Lower lobe of right lung (tissue), 2 donors: Measurements from ENCODE around the gene OLFML3. TPM values are rescaled to one million over a fixed set of nuclear protein-coding genes. Genes with fewer than 3 reads are reported as not detected.

Experiments used
- ATAC-seq, 2 donors: fragments of 200-7000 bp; cut with Tn5 transposase; one replicate each; pipeline ENCODE4 v1.9.1; 2020 to 2022; ENCODE audit warnings: mild to moderate bottlenecking in 2 of 2, moderate library complexity in 2 of 2
- DNase-seq: peaks from one replicate; pipeline ENCODE4 v3.0.0-alpha.2; 2020
- H3K27ac ChIP-seq: fragments of 200-600 bp; one replicate; pipeline ENCODE4 v1.8.0; 2022
- H3K27me3 ChIP-seq: fragments of 200-600 bp; one replicate; pipeline ENCODE4 v1.8.0; 2022; ENCODE audit warnings: low read depth
- H3K36me3 ChIP-seq: fragments of 200-600 bp; one replicate; pipeline ENCODE4 v1.8.0; 2022; ENCODE audit warnings: mild to moderate bottlenecking
- H3K4me1 ChIP-seq: fragments of 200-600 bp; one replicate; pipeline ENCODE4 v1.8.0; 2022
- H3K4me3 ChIP-seq: fragments of 200-600 bp; one replicate; pipeline ENCODE4 v1.8.0; 2022; ENCODE audit warnings: mild to moderate bottlenecking
- H3K9me3 ChIP-seq: fragments of 200-600 bp; one replicate; pipeline ENCODE4 v1.8.0; 2022
- intact Hi-C: fragments of 100-400 bp; cut with DNase I; formaldehyde crosslinking; loops from one replicate; pipeline ENCODE4 v1.11.0; 2022
- total RNA-seq: library from RNA; stranded (reverse); fragmentation: NEBNext Ultra II Directional; extraction: Animal tissue kit (Norgen Biotek cat#: 25700); gene quantifications from one replicate; pipeline ENCODE4 v1.2.1, GENCODE V29; 2021
- TF ChIP-seq, protein P1 (sequence below): fragments of 200-600 bp; IDR thresholded peaks from one replicate; pipeline ENCODE4 v1.8.0; 2022; ENCODE audit warnings: antibody characterized with exemption, mild to moderate bottlenecking
- donor health status: DM: no; HTN: yes; CAD: no; lungs with severe emphysema.

The OLFML3 gene
- total RNA-seq, 1 donor from 2014 or later: 38.9 TPM

DNA sequence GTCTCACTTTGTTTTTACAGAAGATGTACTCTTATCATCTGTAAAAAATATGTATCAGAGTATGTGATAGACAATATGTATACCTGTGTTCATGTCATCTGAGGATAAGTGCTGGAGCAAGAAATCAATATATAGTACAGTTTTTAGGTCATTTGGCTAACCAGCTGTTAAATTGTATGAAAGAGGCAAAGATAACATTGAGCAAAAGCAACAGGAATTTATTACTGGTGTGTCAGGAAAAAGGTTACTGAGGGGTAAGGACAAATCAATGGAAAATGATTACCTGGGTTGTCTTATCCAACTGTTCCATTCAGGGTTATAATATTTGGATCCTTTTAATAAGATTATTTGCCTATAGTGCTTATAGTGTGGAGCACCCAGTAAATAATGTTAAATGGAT, 45.3 kb upstream of the OLFML3 start:
- DNase-seq (no peak), ATAC-seq (no peak)
- Histone ChIP-seq H3K4me3 (no peak overlapping the region), H3K4me1 (peaks cover 63% of the 10 kb centered on the region), H3K9me3 (no peaks in the 10 kb centered on the region), H3K27ac (no peak overlapping the region), H3K36me3 (no peaks in the 10 kb centered on the region), H3K27me3 (no peaks in the 10 kb centered on the region)
- TF ChIP-seq, protein P1, sequence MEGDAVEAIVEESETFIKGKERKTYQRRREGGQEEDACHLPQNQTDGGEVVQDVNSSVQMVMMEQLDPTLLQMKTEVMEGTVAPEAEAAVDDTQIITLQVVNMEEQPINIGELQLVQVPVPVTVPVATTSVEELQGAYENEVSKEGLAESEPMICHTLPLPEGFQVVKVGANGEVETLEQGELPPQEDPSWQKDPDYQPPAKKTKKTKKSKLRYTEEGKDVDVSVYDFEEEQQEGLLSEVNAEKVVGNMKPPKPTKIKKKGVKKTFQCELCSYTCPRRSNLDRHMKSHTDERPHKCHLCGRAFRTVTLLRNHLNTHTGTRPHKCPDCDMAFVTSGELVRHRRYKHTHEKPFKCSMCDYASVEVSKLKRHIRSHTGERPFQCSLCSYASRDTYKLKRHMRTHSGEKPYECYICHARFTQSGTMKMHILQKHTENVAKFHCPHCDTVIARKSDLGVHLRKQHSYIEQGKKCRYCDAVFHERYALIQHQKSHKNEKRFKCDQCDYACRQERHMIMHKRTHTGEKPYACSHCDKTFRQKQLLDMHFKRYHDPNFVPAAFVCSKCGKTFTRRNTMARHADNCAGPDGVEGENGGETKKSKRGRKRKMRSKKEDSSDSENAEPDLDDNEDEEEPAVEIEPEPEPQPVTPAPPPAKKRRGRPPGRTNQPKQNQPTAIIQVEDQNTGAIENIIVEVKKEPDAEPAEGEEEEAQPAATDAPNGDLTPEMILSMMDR: no peak
- intact Hi-C loops: no loop called here

- H3K4me3 ChIP-seq: no peak overlapping the region
- ATAC-seq (no peak), DNase-seq (no peak)
- intact Hi-C loops: no loop called here
- H3K27me3 ChIP-seq: no peaks in the 10 kb centered on the region
- no peaks in the 10 kb centered on the region for H3K9me3 ChIP-seq
- H3K27ac ChIP-seq: no peak overlapping the region
- no peaks in the 10 kb centered on the region for H3K36me3 ChIP-seq
- peaks cover 69% of the 10 kb centered on the region for H3K4me1 ChIP-seq
- TF ChIP-seq, protein P1: no peak
These were observed 44.7 kb upstream of the OLFML3 start for GRCh38 chr1:113934511-113935055.

DNA sequence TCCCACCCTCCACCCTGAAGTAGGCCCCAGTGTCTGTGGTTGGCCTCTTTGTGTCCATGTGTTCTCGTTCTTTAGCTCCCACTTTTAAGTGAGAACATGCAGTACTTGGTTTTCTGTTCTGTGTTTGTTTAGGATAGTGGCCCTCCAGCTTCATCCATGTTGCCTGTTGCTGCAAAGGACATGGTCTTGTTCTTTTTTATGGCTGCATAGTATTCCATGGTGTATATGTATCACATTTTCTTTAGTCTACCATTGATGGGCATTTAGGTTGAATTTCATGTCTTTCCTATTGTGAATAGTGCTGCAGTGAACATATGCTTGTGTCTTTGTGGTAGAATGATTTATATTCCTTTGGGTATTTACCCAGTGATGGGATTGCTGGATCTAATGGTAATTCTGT, 44.1 kb upstream of the OLFML3 start:
- ATAC-seq (no peak), DNase-seq (no peak)
- no peaks in the 10 kb centered on the region for H3K27me3 ChIP-seq
- TF ChIP-seq, protein P1: no peak
- no peaks in the 10 kb centered on the region for H3K36me3 ChIP-seq
- peaks cover 75% of the 10 kb centered on the region for H3K4me1 ChIP-seq
- intact Hi-C loops: no loop called here
- H3K4me3 ChIP-seq: no peak overlapping the region
- H3K9me3 ChIP-seq: no peaks in the 10 kb centered on the region
- H3K27ac ChIP-seq: no peak overlapping the region

DNA sequence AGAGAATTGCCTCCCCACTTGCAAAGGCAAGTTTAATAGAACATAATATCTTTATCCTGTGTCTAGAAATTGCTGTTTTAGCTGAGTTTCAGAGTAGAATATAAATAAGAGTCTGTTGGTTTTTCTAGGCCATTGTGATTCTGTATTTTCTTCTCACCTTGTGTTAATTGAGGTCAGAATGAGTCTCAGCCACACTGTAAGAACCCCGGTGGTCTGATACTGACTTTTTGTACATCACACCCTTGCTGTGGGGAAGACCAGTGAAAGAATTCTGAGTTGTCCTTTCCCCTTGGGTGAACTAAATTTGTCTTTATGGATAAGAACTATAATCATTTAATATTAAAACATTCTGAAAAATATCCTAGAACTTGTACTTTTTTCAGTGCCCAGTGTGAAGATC, 43.3 kb upstream of the OLFML3 start:
- no peak overlapping the region for H3K27ac ChIP-seq
- ATAC-seq (no peak), DNase-seq (no peak)
- peaks cover 8% of the 10 kb centered on the region for H3K36me3 ChIP-seq
- H3K9me3 ChIP-seq: no peaks in the 10 kb centered on the region
- H3K4me3 ChIP-seq: no peak overlapping the region
- TF ChIP-seq, protein P1: no peak
- H3K4me1 ChIP-seq: peaks cover 77% of the 10 kb centered on the region
- intact Hi-C loops: no loop called here
- H3K27me3 ChIP-seq: no peaks in the 10 kb centered on the region

DNA sequence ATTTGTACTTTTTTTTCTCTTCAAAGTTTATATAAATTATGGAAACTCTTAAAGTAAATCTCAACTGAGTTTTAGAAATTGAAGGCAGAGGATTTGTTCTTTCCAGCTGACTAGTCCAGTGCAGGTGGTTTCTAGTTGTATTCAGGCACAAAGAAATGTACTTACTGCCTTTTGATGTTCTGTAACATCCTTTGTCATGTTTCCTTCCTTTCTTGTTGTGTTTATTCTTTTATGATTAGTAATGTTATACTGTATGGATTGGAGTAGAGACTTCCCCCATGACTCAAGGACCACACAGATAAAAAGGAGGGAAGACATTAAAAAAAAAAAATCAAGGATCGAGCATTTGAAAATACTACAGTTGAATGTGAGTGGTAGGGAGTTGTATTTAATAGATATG, 42.1 kb upstream of the OLFML3 start:
- DNase-seq: no peak
- no peak overlapping the region for H3K27ac ChIP-seq
- intact Hi-C loops: no loop called here
- H3K4me3 ChIP-seq: no peak overlapping the region
- no peaks in the 10 kb centered on the region for H3K9me3 ChIP-seq
- H3K27me3 ChIP-seq: no peaks in the 10 kb centered on the region
- TF ChIP-seq, protein P1: no peak
- peaks cover 19% of the 10 kb centered on the region for H3K36me3 ChIP-seq
- H3K4me1 ChIP-seq: peaks cover 66% of the 10 kb centered on the region
- no peak for ATAC-seq

- H3K27ac ChIP-seq: no peak overlapping the region
- intact Hi-C loops: no loop called here
- no peak overlapping the region for H3K4me3 ChIP-seq
- no peak for ATAC-seq
- H3K36me3 ChIP-seq: peaks cover 22% of the 10 kb centered on the region
- H3K4me1 ChIP-seq: peaks cover 68% of the 10 kb centered on the region
- H3K27me3 ChIP-seq: no peaks in the 10 kb centered on the region
- no peak for DNase-seq
- H3K9me3 ChIP-seq: no peaks in the 10 kb centered on the region
- TF ChIP-seq, protein P1: no peak
These were observed 41.1 kb upstream of the OLFML3 start for GRCh38 chr1:113938192-113938591.
